Activated CD8-positive, alpha-beta memory T cell treated with anti-CD3 and anti-CD28 coated beads for 24 hours (primary cell): ENCODE results near the gene MXRA5.
"Not testable (repeated sequence)": the region's sequence is repeated elsewhere in the genome, so short reads cannot be mapped to it uniquely, and the experiment has no call there.

ENCODE experiments used
- DNase-seq: peaks from one replicate; pipeline ENCODE4 v3.0.0-alpha.2; 2020

Gene MXRA5

GRCh38 chrX:3346501-3347259, at the start of gene MXRA5:
MXRA5 (minus strand) TSS chrX:3346652; CDS start chrX:3343833, 2,819 bp downstream.
- no peak for DNase-seq

- no peak for DNase-seq
These were observed 47.2 kb upstream of the MXRA5 start for GRCh38 chrX:3393581-3394111.

GRCh38 chrX:3393178-3393577, 46.7 kb upstream of the MXRA5 start:
- DNase-seq, result no peak

GRCh38 chrX:3388457-3388856, 42.0 kb upstream of the MXRA5 start:
- no peak for DNase-seq

- DNase-seq, result no peak
These were observed 37.9 kb upstream of the MXRA5 start for GRCh38 chrX:3384327-3384726.

GRCh38 chrX:3380603-3381002, 34.2 kb upstream of the MXRA5 start:
- DNase-seq, result no peak

- no peak for DNase-seq
These were observed 32.7 kb upstream of the MXRA5 start for GRCh38 chrX:3379111-3379510.

- no peak for DNase-seq
These were observed 31.7 kb upstream of the MXRA5 start for GRCh38 chrX:3378156-3378555.

- DNase-seq, result no peak
These were observed 31.1 kb upstream of the MXRA5 start for GRCh38 chrX:3377560-3377959.

GRCh38 chrX:3375878-3376508, 29.5 kb upstream of the MXRA5 start:
- not testable (repeated sequence) for DNase-seq

- no peak for DNase-seq
These were observed 27.8 kb upstream of the MXRA5 start for GRCh38 chrX:3374108-3374800.

- no peak for DNase-seq
These were observed 24.7 kb upstream of the MXRA5 start for GRCh38 chrX:3371163-3371562.

GRCh38 chrX:3370656-3371055, 24.2 kb upstream of the MXRA5 start:
- no peak for DNase-seq

GRCh38 chrX:3362956-3363355, 16.5 kb upstream of the MXRA5 start:
- DNase-seq, result no peak

GRCh38 chrX:3360881-3361280, 14.4 kb upstream of the MXRA5 start:
- no peak for DNase-seq

- DNase-seq, result not testable (repeated sequence)
These were observed 6.3 kb upstream of the MXRA5 start for GRCh38 chrX:3352741-3353140.

GRCh38 chrX:3351276-3351675, 4.8 kb upstream of the MXRA5 start:
- no peak for DNase-seq

- no peak for DNase-seq
These were observed 1.7 kb upstream of the MXRA5 start for GRCh38 chrX:3348191-3348590.

GRCh38 chrX:3345281-3346191, 916 bp downstream of the MXRA5 start:
- no peak for DNase-seq

- DNase-seq, result not testable (repeated sequence)
These were observed 2.9 kb downstream of the MXRA5 start for GRCh38 chrX:3343569-3343968.

GRCh38 chrX:3340016-3340415, 6.4 kb downstream of the MXRA5 start:
- DNase-seq, result no peak

- no peak for DNase-seq
These were observed 19.8 kb downstream of the MXRA5 start for GRCh38 chrX:3326681-3327080.
